Measurements from ENCODE around the gene ZNF683.
"Not testable (repeated sequence)": the region's sequence is repeated elsewhere in the genome, so short reads cannot be mapped to it uniquely, and the experiment has no call there.

Gene ZNF683

GRCh38 chr1:26333312-26333711 lies 39.2 kb downstream of the ZNF683 start:
- H3K27ac ChIP-seq (ENCODE audit: low read depth, low read length); H3K9ac ChIP-seq (ENCODE audit: low read depth, low read length); H3K9me3 ChIP-seq (ENCODE audit: control insufficient read depth, insufficient read depth, low read length); H3K27me3 ChIP-seq (ENCODE audit: control insufficient read depth, insufficient read depth, low read length); H3K4me3 ChIP-seq (ENCODE audit: low read depth, low read length); H3K4me1 ChIP-seq (ENCODE audit: control insufficient read depth, insufficient read depth, low read length): not testable (repeated sequence)
- peaks cover 17% of the 10 kb centered on the region for H3K36me3 ChIP-seq (ENCODE audit: control insufficient read depth, insufficient read depth, low read length)

GRCh38 chr1:26330276-26330675 lies 42.3 kb downstream of the ZNF683 start:
- peaks cover 33% of the 10 kb centered on the region for H3K36me3 ChIP-seq (ENCODE audit: control insufficient read depth, insufficient read depth, low read length)

GRCh38 chr1:26329380-26329779 lies 43.2 kb downstream of the ZNF683 start:
- not testable (repeated sequence) for H3K9me3 ChIP-seq (ENCODE audit: control insufficient read depth, insufficient read depth, low read length); H3K27ac ChIP-seq (ENCODE audit: low read depth, low read length); H3K27me3 ChIP-seq (ENCODE audit: control insufficient read depth, insufficient read depth, low read length); H3K9ac ChIP-seq (ENCODE audit: low read depth, low read length); H3K4me3 ChIP-seq (ENCODE audit: low read depth, low read length); H3K4me1 ChIP-seq (ENCODE audit: control insufficient read depth, insufficient read depth, low read length)
- peaks cover 40% of the 10 kb centered on the region for H3K36me3 ChIP-seq (ENCODE audit: control insufficient read depth, insufficient read depth, low read length)

More at GRCh38 chr1:26330276-26330675, 42.3 kb downstream of the ZNF683 start:
- Histone ChIP-seq H3K9ac (ENCODE audit: low read depth, low read length) (no peak overlapping the region), H3K27ac (ENCODE audit: low read depth, low read length) (no peak overlapping the region), H3K27me3 (ENCODE audit: control insufficient read depth, insufficient read depth, low read length) (no peaks in the 10 kb centered on the region), H3K9me3 (ENCODE audit: control insufficient read depth, insufficient read depth, low read length) (no peaks in the 10 kb centered on the region), H3K4me1 (ENCODE audit: control insufficient read depth, insufficient read depth, low read length) (no peaks in the 10 kb centered on the region), H3K4me3 (ENCODE audit: low read depth, low read length) (no peak overlapping the region)

- no peaks in the 10 kb centered on the region for H3K4me1 ChIP-seq (ENCODE audit: control insufficient read depth, insufficient read depth, low read length)
- no peak overlapping the region for H3K4me3 ChIP-seq (ENCODE audit: low read depth, low read length)
- peaks cover 47% of the 10 kb centered on the region for H3K36me3 ChIP-seq (ENCODE audit: control insufficient read depth, insufficient read depth, low read length)
- H3K27ac ChIP-seq (ENCODE audit: low read depth, low read length) = no peak overlapping the region
- H3K9ac ChIP-seq (ENCODE audit: low read depth, low read length) = no peak overlapping the region
- H3K27me3 ChIP-seq (ENCODE audit: control insufficient read depth, insufficient read depth, low read length) = no peaks in the 10 kb centered on the region
- H3K9me3 ChIP-seq (ENCODE audit: control insufficient read depth, insufficient read depth, low read length) = no peaks in the 10 kb centered on the region
Measured at GRCh38 chr1:26328597-26328996, 44.0 kb downstream of the ZNF683 start.

GRCh38 chr1:26327956-26328362 lies 44.6 kb downstream of the ZNF683 start:
- Histone ChIP-seq H3K27ac (ENCODE audit: low read depth, low read length) (no peak overlapping the region), H3K9ac (ENCODE audit: low read depth, low read length) (no peak overlapping the region), H3K9me3 (ENCODE audit: control insufficient read depth, insufficient read depth, low read length) (no peaks in the 10 kb centered on the region), H3K4me1 (ENCODE audit: control insufficient read depth, insufficient read depth, low read length) (no peaks in the 10 kb centered on the region), H3K27me3 (ENCODE audit: control insufficient read depth, insufficient read depth, low read length) (no peaks in the 10 kb centered on the region), H3K4me3 (ENCODE audit: low read depth, low read length) (no peak overlapping the region), H3K36me3 (ENCODE audit: control insufficient read depth, insufficient read depth, low read length) (peaks cover 54% of the 10 kb centered on the region)

- no peak overlapping the region for H3K27ac ChIP-seq (ENCODE audit: low read depth, low read length)
- H3K4me3 ChIP-seq (ENCODE audit: low read depth, low read length) = no peak overlapping the region
- H3K36me3 ChIP-seq (ENCODE audit: control insufficient read depth, insufficient read depth, low read length) = peaks cover 50% of the 10 kb centered on the region
- H3K9me3 ChIP-seq (ENCODE audit: control insufficient read depth, insufficient read depth, low read length) = no peaks in the 10 kb centered on the region
- H3K9ac ChIP-seq (ENCODE audit: low read depth, low read length) = no peak overlapping the region
- no peaks in the 10 kb centered on the region for H3K4me1 ChIP-seq (ENCODE audit: control insufficient read depth, insufficient read depth, low read length)
- no peaks in the 10 kb centered on the region for H3K27me3 ChIP-seq (ENCODE audit: control insufficient read depth, insufficient read depth, low read length)
Measured at GRCh38 chr1:26324550-26324949, 48.0 kb downstream of the ZNF683 start.

GRCh38 chr1:26323382-26323781 lies 49.2 kb downstream of the ZNF683 start:
- Histone ChIP-seq H3K27me3 (ENCODE audit: control insufficient read depth, insufficient read depth, low read length) (no peaks in the 10 kb centered on the region), H3K9ac (ENCODE audit: low read depth, low read length) (no peak overlapping the region), H3K9me3 (ENCODE audit: control insufficient read depth, insufficient read depth, low read length) (no peaks in the 10 kb centered on the region), H3K4me1 (ENCODE audit: control insufficient read depth, insufficient read depth, low read length) (0 out of 2 replicates have a peak, but pooled peaks cover 2% of the 10 kb centered on the region), H3K4me3 (ENCODE audit: low read depth, low read length) (no peak overlapping the region), H3K36me3 (ENCODE audit: control insufficient read depth, insufficient read depth, low read length) (peaks cover 49% of the 10 kb centered on the region), H3K27ac (ENCODE audit: low read depth, low read length) (no peak overlapping the region)

- peaks cover 44% of the 10 kb centered on the region for H3K36me3 ChIP-seq (ENCODE audit: control insufficient read depth, insufficient read depth, low read length)
Measured at GRCh38 chr1:26322042-26322331, 50.6 kb downstream of the ZNF683 start.

GRCh38 chr1:26321315-26322041 lies 51.1 kb downstream of the ZNF683 start:
- no peak overlapping the region for H3K27ac ChIP-seq (ENCODE audit: low read depth, low read length)
- no peaks in the 10 kb centered on the region for H3K9me3 ChIP-seq (ENCODE audit: control insufficient read depth, insufficient read depth, low read length)
- H3K36me3 ChIP-seq (ENCODE audit: control insufficient read depth, insufficient read depth, low read length) = peaks cover 40% of the 10 kb centered on the region
- H3K27me3 ChIP-seq (ENCODE audit: control insufficient read depth, insufficient read depth, low read length) = no peaks in the 10 kb centered on the region
- no peak overlapping the region for H3K9ac ChIP-seq (ENCODE audit: low read depth, low read length)
- no peak overlapping the region for H3K4me3 ChIP-seq (ENCODE audit: low read depth, low read length)
- H3K4me1 ChIP-seq (ENCODE audit: control insufficient read depth, insufficient read depth, low read length) = peaks cover 13% of the 10 kb centered on the region

More at GRCh38 chr1:26322042-26322331, 50.6 kb downstream of the ZNF683 start:
- Histone ChIP-seq H3K27ac (ENCODE audit: low read depth, low read length) (no peak overlapping the region), H3K4me3 (ENCODE audit: low read depth, low read length) (no peak overlapping the region), H3K9me3 (ENCODE audit: control insufficient read depth, insufficient read depth, low read length) (no peaks in the 10 kb centered on the region), H3K27me3 (ENCODE audit: control insufficient read depth, insufficient read depth, low read length) (no peaks in the 10 kb centered on the region), H3K4me1 (ENCODE audit: control insufficient read depth, insufficient read depth, low read length) (peaks cover 13% of the 10 kb centered on the region), H3K9ac (ENCODE audit: low read depth, low read length) (no peak overlapping the region)

- H3K27ac ChIP-seq (ENCODE audit: low read depth, low read length) = no peak overlapping the region
- no peak overlapping the region for H3K9ac ChIP-seq (ENCODE audit: low read depth, low read length)
- H3K36me3 ChIP-seq (ENCODE audit: control insufficient read depth, insufficient read depth, low read length) = peaks cover 38% of the 10 kb centered on the region
- no peaks in the 10 kb centered on the region for H3K27me3 ChIP-seq (ENCODE audit: control insufficient read depth, insufficient read depth, low read length)
- H3K4me1 ChIP-seq (ENCODE audit: control insufficient read depth, insufficient read depth, low read length) = peaks cover 13% of the 10 kb centered on the region
- no peaks in the 10 kb centered on the region for H3K9me3 ChIP-seq (ENCODE audit: control insufficient read depth, insufficient read depth, low read length)
- H3K4me3 ChIP-seq (ENCODE audit: low read depth, low read length) = no peak overlapping the region
Measured at GRCh38 chr1:26320896-26321295, 51.7 kb downstream of the ZNF683 start.

- H3K27ac ChIP-seq (ENCODE audit: low read depth, low read length) = no peak overlapping the region
- no peaks in the 10 kb centered on the region for H3K27me3 ChIP-seq (ENCODE audit: control insufficient read depth, insufficient read depth, low read length)
- peaks cover 17% of the 10 kb centered on the region for H3K36me3 ChIP-seq (ENCODE audit: control insufficient read depth, insufficient read depth, low read length)
- peaks cover 17% of the 10 kb centered on the region for H3K4me1 ChIP-seq (ENCODE audit: control insufficient read depth, insufficient read depth, low read length)
- H3K4me3 ChIP-seq (ENCODE audit: low read depth, low read length) = no peak overlapping the region
- H3K9ac ChIP-seq (ENCODE audit: low read depth, low read length) = no peak overlapping the region
- H3K9me3 ChIP-seq (ENCODE audit: control insufficient read depth, insufficient read depth, low read length) = no peaks in the 10 kb centered on the region
Measured at GRCh38 chr1:26318338-26319064, 54.0 kb downstream of the ZNF683 start.
